ENCODE results near the gene CMTM8.

CMTM8 gene

DNA sequence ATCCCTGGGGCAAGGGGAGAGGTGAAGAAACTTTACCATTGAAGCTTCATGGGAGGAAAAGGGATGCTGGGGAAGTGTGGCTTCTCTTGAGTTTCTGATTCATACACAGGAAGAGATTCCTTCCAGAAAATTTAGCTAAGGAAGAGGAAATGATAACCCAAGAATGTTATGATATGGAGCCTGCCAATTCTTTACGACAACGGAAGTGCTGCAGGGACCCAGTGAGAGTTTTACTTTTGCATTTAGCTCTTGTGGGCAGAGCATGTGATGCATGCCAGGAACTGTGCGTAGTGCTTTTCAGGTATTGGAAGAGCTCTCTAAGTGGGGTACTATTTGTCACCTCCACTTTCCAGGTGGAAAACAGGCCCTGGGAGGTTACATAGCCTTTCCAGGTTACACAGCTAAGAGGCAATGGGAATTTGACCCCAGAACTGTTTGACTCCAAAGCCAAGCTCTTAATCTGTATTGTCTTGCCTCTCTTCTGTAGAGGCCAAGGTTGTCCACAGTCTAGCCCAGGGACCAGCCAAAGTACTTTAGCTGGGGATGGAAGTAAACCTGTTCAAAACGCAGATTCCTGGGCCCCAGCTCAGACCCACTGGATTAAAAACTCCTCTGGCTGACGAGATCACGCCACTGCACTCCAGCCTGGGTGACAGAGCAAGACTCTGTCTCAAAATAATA lies 176.2 kb downstream of the CMTM8 start:
- no peak for DNase-seq

GRCh38 chr3:32419742-32420125 lies 181.3 kb downstream of the CMTM8 start:
- no peak for DNase-seq
